Neuronal stem cell (in vitro differentiated cells): ENCODE measurements around the gene ZNF219.

Experiments
- DNase-seq: peaks from one replicate; pipeline ENCODE4 v3.0.0-alpha.2; 2013; ENCODE audit warnings: low spot score
- H2AFZ ChIP-seq: one replicate; pipeline ENCODE4 v1.6.1; 2013; ENCODE audit warnings: mild to moderate bottlenecking, low read length, inconsistent platforms
- H2AK5ac ChIP-seq: 2 replicates; pipeline ENCODE4 v1.6.1; 2013; ENCODE audit warnings: low read depth, mild to moderate bottlenecking, inconsistent platforms, low read length, moderate library complexity, mixed read lengths
- H2BK120ac ChIP-seq: 2 replicates; pipeline ENCODE4 v1.6.1; 2013; ENCODE audit warnings: low read depth, mild to moderate bottlenecking, inconsistent platforms, low read length, moderate library complexity, mixed read lengths
- H2BK12ac ChIP-seq: one replicate; pipeline ENCODE4 v1.6.1; 2013; ENCODE audit warnings: low read length, inconsistent platforms
- H2BK15ac ChIP-seq: 2 replicates; pipeline ENCODE4 v1.6.1; 2013; ENCODE audit warnings: mild to moderate bottlenecking, low read length, inconsistent platforms, mixed read lengths
- H2BK5ac ChIP-seq: one replicate; pipeline ENCODE4 v1.6.1; 2013; ENCODE audit warnings: inconsistent platforms, mild to moderate bottlenecking, low read length, moderate library complexity
- H3K14ac ChIP-seq: one replicate; pipeline ENCODE4 v1.6.1; 2013; ENCODE audit warnings: low read length, inconsistent platforms
- H3K18ac ChIP-seq: 2 replicates; pipeline ENCODE4 v1.6.1; 2013; ENCODE audit warnings: low read length, inconsistent platforms
- H3K23ac ChIP-seq: 2 replicates; pipeline ENCODE4 v1.6.1; 2013; ENCODE audit warnings: low read depth, mild to moderate bottlenecking, mixed read lengths, low read length, inconsistent platforms; ENCODE audit not compliant: poor library complexity
- H3K27ac ChIP-seq: replicated peaks from 3 replicates; pipeline ENCODE4 v1.5.1; 2013; ENCODE audit warnings: low read length, inconsistent platforms
- H3K27me3 ChIP-seq, 3 experiments: 2 replicates each; pipeline ENCODE4 v1.6.1; 2013; ENCODE audit warnings: low read length in 3 of 3, mild to moderate bottlenecking in 2 of 3, inconsistent platforms in 1 of 3, low read depth in 1 of 3, mixed read lengths in 1 of 3, moderate library complexity in 1 of 3; ENCODE audit not compliant: control insufficient read depth in 3 of 3, insufficient read depth in 3 of 3
- H3K36me3 ChIP-seq, 2 donors: replicated peaks in 1 of 2; 2 replicates each; pipeline ENCODE4 v1.6.1; 2013; ENCODE audit warnings: low read length in 2 of 2; ENCODE audit not compliant: control insufficient read depth in 2 of 2, insufficient read depth in 2 of 2
- H3K4ac ChIP-seq: 2 replicates; pipeline ENCODE4 v1.6.1; 2013; ENCODE audit warnings: inconsistent platforms, mild to moderate bottlenecking, low read length, moderate library complexity
- H3K4me1 ChIP-seq, 2 donors: 1 replicate in 1 of 2; 2 replicates in 1 of 2; pipeline ENCODE4 v1.6.1; 2013; ENCODE audit warnings: low read length in 2 of 2, low read depth in 1 of 2; ENCODE audit not compliant: control insufficient read depth in 2 of 2, insufficient read depth in 1 of 2
- H3K4me2 ChIP-seq: one replicate; pipeline ENCODE4 v1.6.1; 2013; ENCODE audit warnings: mild to moderate bottlenecking, low read length, inconsistent platforms; ENCODE audit not compliant: insufficient read depth, poor library complexity, severe bottlenecking
- H3K4me3 ChIP-seq, 2 donors: 2 replicates each; pipeline ENCODE4 v1.5.1; 2013; ENCODE audit warnings: low read length in 2 of 2, mild to moderate bottlenecking in 2 of 2, inconsistent platforms in 1 of 2, moderate library complexity in 1 of 2
- H3K79me1 ChIP-seq: one replicate; pipeline ENCODE4 v1.6.1; 2013; ENCODE audit warnings: low read depth, mild to moderate bottlenecking, inconsistent platforms, low read length, moderate library complexity
- H3K9ac ChIP-seq: one replicate; pipeline ENCODE4 v1.6.1; 2013; ENCODE audit warnings: mild to moderate bottlenecking, low read depth, low read length, inconsistent platforms; ENCODE audit not compliant: poor library complexity
- H3K9me3 ChIP-seq, 2 donors: replicated peaks in 1 of 2; 2 replicates each; pipeline versions ENCODE3 to v1.6.1; 2013; ENCODE audit warnings: low read length in 2 of 2, mild to moderate bottlenecking in 2 of 2, inconsistent platforms in 1 of 2, low read depth in 1 of 2, mixed read lengths in 1 of 2, moderate library complexity in 1 of 2; ENCODE audit not compliant: control insufficient read depth in 2 of 2, insufficient read depth in 1 of 2
- H4K8ac ChIP-seq: one replicate; pipeline ENCODE4 v1.6.1; 2013; ENCODE audit warnings: low read depth, mild to moderate bottlenecking, inconsistent platforms, low read length, moderate library complexity
- H4K91ac ChIP-seq: one replicate; pipeline ENCODE4 v1.6.1; 2013; ENCODE audit warnings: low read length, low read depth, mild to moderate bottlenecking, inconsistent platforms; ENCODE audit not compliant: poor library complexity
- WGBS, 2 donors: extraction: QIAGEN DNeasy Blood & Tissue Kit; methylation state at CpG; one replicate each; pipeline ENCODE4 v1.1.7; 2013; ENCODE audit warnings: missing lambda C conversion rate in 2 of 2, mixed read lengths in 1 of 2; ENCODE audit not compliant: insufficient read length in 2 of 2, insufficient replicate concordance in 1 of 2; ENCODE audit errors: extremely low coverage in 2 of 2; 5-methylcytosine and 5-hydroxymethylcytosine counted together

Gene ZNF219

GRCh38 chr14:21070610-21071224 lies 27.7 kb downstream of the ZNF219 start:
- Histone ChIP-seq H3K9ac (peak overlapping the region; percentile 95), H3K36me3 (peaks cover 24 to 36% of the 10 kb centered on the region in 2 donors), H2BK15ac (peak overlapping the region; percentile 90), H3K23ac (peak overlapping the region; percentile 50), H2BK5ac (peak overlapping the region; percentile 99), H3K79me1 (peaks cover 7% of the 10 kb centered on the region), H3K14ac (peak overlapping the region; percentile 10), H3K4ac (peak overlapping the region; percentile 4), H2AK5ac (peak overlapping the region; percentile 93), H4K8ac (no peak overlapping the region), H2BK12ac (peak overlapping the region; percentile 27), H3K27me3 (no peaks in the 10 kb centered on the region), H3K4me3 (peak overlapping the region; percentile 59 to 85), H3K4me2 (peak overlapping the region; percentile 84), H3K27ac (peak overlapping the region; percentile 94), H2BK120ac (peak overlapping the region; percentile 95), H3K9me3 (no peaks in the 10 kb centered on the region), H2AFZ (peak overlapping the region; percentile 72), H3K18ac (peak overlapping the region; percentile 99), H3K4me1 (peaks cover 9 to 14% of the 10 kb centered on the region in 2 donors), H4K91ac (peak overlapping the region; percentile 93)
- DNase-seq = peak; percentile 84
- WGBS, 2 donors = no CpG with 5 or more reads among the region's 23 CpGs

DNA sequence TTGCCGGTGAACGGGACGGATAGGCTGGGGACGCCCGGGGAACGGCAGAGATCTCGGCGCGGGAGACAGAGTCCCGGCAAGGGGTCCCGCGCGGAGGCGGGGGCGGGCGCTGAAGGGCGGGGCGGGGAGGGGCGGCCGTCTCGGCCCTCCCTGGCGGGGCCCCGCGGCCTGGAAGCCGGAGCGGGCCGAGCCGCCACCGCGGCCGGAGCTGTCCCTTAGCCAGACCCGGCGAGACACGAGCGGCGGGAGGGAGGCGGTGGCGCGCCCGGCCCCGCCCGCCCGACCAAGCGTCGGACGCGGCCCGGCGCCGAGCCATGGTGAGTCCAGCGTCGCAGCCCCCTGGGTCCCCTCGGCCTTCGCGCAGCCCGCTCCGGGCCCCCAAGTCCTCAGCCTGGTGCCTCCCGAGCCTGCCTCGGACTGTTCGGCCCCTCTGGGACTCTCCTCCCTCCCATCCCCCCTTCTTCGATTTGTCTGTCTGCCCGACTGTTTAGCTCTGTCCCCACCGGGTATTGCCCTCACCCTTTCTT lies 28.3 kb downstream of the ZNF219 start, which contains the start of gene ARHGEF40:
ARHGEF40 (plus strand) TSS at position 222 of the 527 bp plus-strand sequence; CDS start at position 315, 93 bp downstream.
- peak within 1 kb of the TSS; percentile 93 for H4K91ac ChIP-seq
- no CpG with 5 or more reads among the region's 63 CpGs for WGBS, 2 donors
- H3K4ac ChIP-seq = peak within 1 kb of the TSS; percentile 96

DNA sequence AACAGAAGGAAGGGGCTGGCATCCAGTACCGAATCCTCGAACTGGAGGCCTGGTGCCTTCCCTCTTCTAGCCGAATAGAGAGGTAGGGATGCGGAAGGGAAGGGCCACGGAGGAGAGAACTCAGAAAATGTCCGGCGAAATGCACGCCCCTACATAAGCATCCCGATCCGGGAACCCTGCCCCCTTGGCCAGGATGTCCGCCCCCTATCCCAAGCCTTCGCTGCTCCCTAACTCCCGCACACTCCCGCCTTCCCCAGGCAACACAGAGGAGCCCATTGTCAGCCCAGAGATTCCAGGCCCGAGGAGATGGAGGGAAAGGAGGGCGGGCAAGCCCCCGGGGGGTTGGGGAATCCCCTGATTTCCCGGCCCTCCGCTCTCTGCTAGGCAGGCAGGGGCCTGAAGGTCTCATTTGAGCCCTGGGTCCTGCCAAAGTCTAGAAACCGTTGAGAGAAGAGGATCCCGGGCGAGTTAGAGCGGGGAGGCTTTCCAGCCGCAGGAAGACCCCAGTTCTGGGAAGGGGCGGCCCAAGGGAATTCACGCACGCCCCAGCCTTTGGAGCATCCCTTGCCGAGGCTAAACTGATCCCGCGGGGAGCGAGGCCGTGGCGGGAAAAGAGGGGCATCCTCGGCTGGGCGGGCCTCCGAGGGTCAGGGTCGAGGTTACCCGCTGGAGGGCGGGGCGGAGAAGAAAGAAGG lies 28.9 kb downstream of the ZNF219 start:
- no peak overlapping the region for H4K8ac ChIP-seq
- no peak overlapping the region for H4K91ac ChIP-seq
- H3K4me1 ChIP-seq = peaks cover 9 to 14% of the 10 kb centered on the region in 2 donors
- H3K4ac ChIP-seq = peak overlapping the region; percentile 96
- H2BK120ac ChIP-seq = peak overlapping the region; percentile 90
- H2AFZ ChIP-seq = peak overlapping the region; percentile 81
- peak overlapping the region; percentile 15 for H3K23ac ChIP-seq
- H2BK15ac ChIP-seq = peak overlapping the region; percentile 96
- DNase-seq = peak; percentile 69
- peak overlapping the region; percentile 99 for H3K18ac ChIP-seq
- peaks cover 7% of the 10 kb centered on the region for H3K79me1 ChIP-seq
- H3K27me3 ChIP-seq = no peaks in the 10 kb centered on the region
- H3K36me3 ChIP-seq = peaks cover 12 to 24% of the 10 kb centered on the region in 2 donors
- H3K4me2 ChIP-seq = peak overlapping the region; percentile 84
- no peak overlapping the region for H3K14ac ChIP-seq
- H3K27ac ChIP-seq = peak overlapping the region; percentile 94
- peak overlapping the region; percentile 67 for H2BK12ac ChIP-seq
- peak overlapping the region; percentile 87 for H2AK5ac ChIP-seq
- peak overlapping the region; percentile 96 for H3K9ac ChIP-seq
- H2BK5ac ChIP-seq = peak overlapping the region; percentile 99
- no peaks in the 10 kb centered on the region for H3K9me3 ChIP-seq
- peak overlapping the region; percentile 59 to 90 for H3K4me3 ChIP-seq
- WGBS, 2 donors = no CpG with 5 or more reads among the region's 40 CpGs

More for the DNA sequence above, 28.3 kb downstream of the ZNF219 start, which contains the start of gene ARHGEF40:
- peak within 1 kb of the TSS; percentile 50 for H3K23ac ChIP-seq
- H3K9ac ChIP-seq = peak within 1 kb of the TSS; percentile 96
- H3K4me2 ChIP-seq = peak within 1 kb of the TSS; percentile 84
- H2BK5ac ChIP-seq = peak within 1 kb of the TSS; percentile 99
- H4K8ac ChIP-seq = no peak within 1 kb of the TSS
- peak within 1 kb of the TSS; percentile 94 for H3K27ac ChIP-seq
- H2BK15ac ChIP-seq = peak within 1 kb of the TSS; percentile 96
- H3K4me1 ChIP-seq = peaks cover 9 to 14% of the 10 kb centered on the region in 2 donors
- no peak for DNase-seq
- H3K4me3 ChIP-seq = peak within 1 kb of the TSS; percentile 59 to 90
- H3K79me1 ChIP-seq = peaks cover 7% of the 10 kb centered on the region
- H2AK5ac ChIP-seq = peak within 1 kb of the TSS; percentile 93
- peak within 1 kb of the TSS; percentile 99 for H3K18ac ChIP-seq
- H3K36me3 ChIP-seq = peaks cover 18 to 30% of the 10 kb centered on the region in 2 donors
- H2BK120ac ChIP-seq = peak within 1 kb of the TSS; percentile 95
- peak within 1 kb of the TSS; percentile 10 for H3K14ac ChIP-seq
- H2AFZ ChIP-seq = peak within 1 kb of the TSS; percentile 81
- H2BK12ac ChIP-seq = peak within 1 kb of the TSS; percentile 67
- no peaks in the 10 kb centered on the region for H3K9me3 ChIP-seq
- no peaks in the 10 kb centered on the region for H3K27me3 ChIP-seq
